Peyer's patch (tissue), 4 donors: Measurements from ENCODE around the gene AEN.

Experiments
- POLR2A ChIP-seq, 2 donors: fragments of 450-650 bp; IDR thresholded peaks; one replicate each; pipeline ENCODE4 v1.5.1; 2017; ENCODE audit warnings: antibody characterized with exemption in 2 of 2, mild to moderate bottlenecking in 2 of 2, moderate library complexity in 2 of 2
- TF ChIP-seq, protein P1 (sequence below), 6 experiments: fragments of 450-650 bp in 4 of 6; fragments of 200-600 bp in 2 of 6; sonication (generic) in 1 of 6; IDR thresholded peaks; one replicate each; pipeline ENCODE4 v1.5.1; 2017 to 2019; ENCODE audit warnings: antibody characterized with exemption in 6 of 6, mild to moderate bottlenecking in 3 of 6, moderate library complexity in 1 of 6

DNA sequence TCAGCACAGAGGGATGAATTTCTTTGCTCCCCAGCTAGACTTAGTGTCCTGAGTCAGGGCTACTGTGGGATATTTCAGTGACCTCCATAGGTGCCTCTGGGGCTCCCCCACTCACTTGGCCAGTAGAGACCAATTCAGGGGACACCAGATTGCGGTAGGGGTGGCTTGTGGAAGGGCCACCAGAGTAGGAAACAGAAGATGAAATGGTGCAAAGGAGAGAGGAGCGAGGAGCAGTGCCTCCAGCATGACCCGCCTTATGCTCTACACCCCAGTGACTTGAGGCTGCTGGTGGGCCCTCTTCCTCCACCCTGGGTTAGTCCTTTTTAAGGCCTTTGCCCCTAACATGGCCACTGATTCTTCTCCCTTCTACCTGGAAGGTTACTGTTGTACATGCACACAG, 2.5 kb downstream of the AEN start:
- TF ChIP-seq, protein P1, sequence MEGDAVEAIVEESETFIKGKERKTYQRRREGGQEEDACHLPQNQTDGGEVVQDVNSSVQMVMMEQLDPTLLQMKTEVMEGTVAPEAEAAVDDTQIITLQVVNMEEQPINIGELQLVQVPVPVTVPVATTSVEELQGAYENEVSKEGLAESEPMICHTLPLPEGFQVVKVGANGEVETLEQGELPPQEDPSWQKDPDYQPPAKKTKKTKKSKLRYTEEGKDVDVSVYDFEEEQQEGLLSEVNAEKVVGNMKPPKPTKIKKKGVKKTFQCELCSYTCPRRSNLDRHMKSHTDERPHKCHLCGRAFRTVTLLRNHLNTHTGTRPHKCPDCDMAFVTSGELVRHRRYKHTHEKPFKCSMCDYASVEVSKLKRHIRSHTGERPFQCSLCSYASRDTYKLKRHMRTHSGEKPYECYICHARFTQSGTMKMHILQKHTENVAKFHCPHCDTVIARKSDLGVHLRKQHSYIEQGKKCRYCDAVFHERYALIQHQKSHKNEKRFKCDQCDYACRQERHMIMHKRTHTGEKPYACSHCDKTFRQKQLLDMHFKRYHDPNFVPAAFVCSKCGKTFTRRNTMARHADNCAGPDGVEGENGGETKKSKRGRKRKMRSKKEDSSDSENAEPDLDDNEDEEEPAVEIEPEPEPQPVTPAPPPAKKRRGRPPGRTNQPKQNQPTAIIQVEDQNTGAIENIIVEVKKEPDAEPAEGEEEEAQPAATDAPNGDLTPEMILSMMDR (IDR thresholded peaks at IDR 0.05) = no peak
- no peak for TF ChIP-seq POLR2A (IDR thresholded peaks at IDR 0.05)
